ENCODE data around the gene ZFHX2. TPM values are rescaled to one million over a fixed set of nuclear protein-coding genes. Genes with fewer than 3 reads are reported as not detected.
A peak's percentile ranks its signal among the peaks of the same experiment; 100 is the strongest.

Gene ZFHX2
- total RNA-seq, 1 experiment from 2014 or later, result 19.4 TPM

- 100% methylated on average over 2 of the region's 5 CpGs for WGBS (ENCODE audit: extremely low coverage, insufficient read length, low lambda C conversion rate)
- H3K27ac Mint-ChIP-seq, result no peak overlapping the region
- DNase-seq, result no peak
- Histone ChIP-seq H4K5ac (ENCODE audit: insufficient read length, low read depth, low read length) (no peak overlapping the region), H2AFZ (ENCODE audit: low read length) (no peak overlapping the region), H2BK20ac (ENCODE audit: low read depth, low read length, poor library complexity, severe bottlenecking) (no peak overlapping the region), H3K4me2 (ENCODE audit: insufficient read depth, insufficient read length, low read length) (no peak overlapping the region), H3K14ac (ENCODE audit: insufficient read depth, low read length) (no peak overlapping the region), H3K23me2 (ENCODE audit: insufficient read length, low read depth, low read length, poor library complexity, severe bottlenecking) (no peaks in the 10 kb centered on the region), H3K23ac (ENCODE audit: insufficient read length, low read depth, low read length) (no peak overlapping the region), H3K27ac (ENCODE audit: insufficient read length, low read depth, low read length) (no peak overlapping the region), H3K9me3 (ENCODE audit: control insufficient read depth, low read depth, low read length) (no peaks in the 10 kb centered on the region), H3K27me3 (ENCODE audit: insufficient read depth, low read length) (no peaks in the 10 kb centered on the region), H3K9ac (ENCODE audit: extremely low read depth, insufficient read length, low read length) (no peak overlapping the region), H3T11ph (ENCODE audit: low read length) (no peak overlapping the region), H4K91ac (ENCODE audit: insufficient read length, low read depth, low read length) (no peak overlapping the region), H2BK120ac (ENCODE audit: low read depth, low read length, poor library complexity, severe bottlenecking) (no peak overlapping the region), H3K56ac (ENCODE audit: insufficient read length, low read depth, low read length) (no peak overlapping the region), H4K20me1 (ENCODE audit: control insufficient read depth, insufficient read depth, insufficient read length) (no peaks in the 10 kb centered on the region), H4K8ac (replicated peaks; ENCODE audit: insufficient read length, low read depth, low read length) (no peak overlapping the region), H3K4ac (ENCODE audit: low read depth, low read length) (no peak overlapping the region), H3K79me2 (ENCODE audit: insufficient read depth, low read length) (no peaks in the 10 kb centered on the region), H3K18ac (ENCODE audit: insufficient read length, low read depth, low read length) (no peak overlapping the region), H2BK15ac (ENCODE audit: low read depth, low read length) (no peak overlapping the region), H3K79me1 (ENCODE audit: insufficient read depth, low read depth, low read length, poor library complexity, severe bottlenecking) (no peaks in the 10 kb centered on the region), H2BK5ac (ENCODE audit: insufficient read length, low read length) (no peak overlapping the region), H2BK12ac (ENCODE audit: insufficient read length, low read depth, low read length) (no peak overlapping the region), H3K4me1 (ENCODE audit: insufficient read depth, low read length) (no peaks in the 10 kb centered on the region; the same call in 1 of the 2 replicates), H2AK5ac (ENCODE audit: insufficient read length, low read length) (no peak overlapping the region)
- H3K9me3 Mint-ChIP-seq, result no peaks in the 10 kb centered on the region; a peak in 1 of 5 replicates
- H3K4me3 Mint-ChIP-seq, result no peak overlapping the region
- H3K36me3 Mint-ChIP-seq (ENCODE audit: insufficient read depth in 1 of 3, low read depth in 3 of 3), result peaks cover 17 to 58% (median 49%) of the 10 kb centered on the region in 3 experiments; a peak in 6 of 7 replicates
- peaks cover 19 to 21% of the 10 kb centered on the region in 2 experiments for H3K4me1 Mint-ChIP-seq
- TF ChIP-seq CTCF (conservative IDR thresholded peaks at IDR 0.05), result peak; percentile 84
- no peaks in the 10 kb centered on the region for H3K27me3 Mint-ChIP-seq (ENCODE audit: low read depth)
Measured at GRCh38 chr14:23478109-23478759, 73.3 kb downstream of the ZFHX2 start.

All from H9 (cell line).